HEK293 (cell line): ENCODE measurements around the gene EFCAB12.
"Not testable (repeated sequence)": the region's sequence is repeated elsewhere in the genome, so short reads cannot be mapped to it uniquely, and the experiment has no call there.

ENCODE experiments used
- ATF2 ChIP-seq: fragments of 450-650 bp; formaldehyde crosslinking; IDR thresholded peaks from 2 replicates; pipeline ENCODE4 v1.5.1; 2016; ENCODE audit warnings: missing biosample characterization, missing genetic modification characterization, low read depth
- PRDM1 ChIP-seq: fragments of 450-650 bp; formaldehyde crosslinking; IDR thresholded peaks from 2 replicates; pipeline ENCODE4; 2016; ENCODE audit warnings: missing biosample characterization, missing genetic modification characterization

GRCh38 chr3:129385507-129385906 is 42.9 kb downstream of the EFCAB12 start:
- not testable (repeated sequence) for TF ChIP-seq PRDM1; ATF2 (tag by site-specific recombination)
